Karpas-422 (cell line): Measurements from ENCODE around the gene ST8SIA6. TPM values are rescaled to one million over a fixed set of nuclear protein-coding genes. Genes with fewer than 3 reads are reported as not detected.

Experiments
- DNase-seq: peaks from one replicate; pipeline ENCODE4 v3.0.0-alpha.2; 2015
- H2AFZ ChIP-seq: fragments of 200-600 bp; sonication (generic); 2 replicates; pipeline ENCODE4 v1.6.1; 2014; ENCODE audit warnings: antibody characterized with exemption, low read length, mixed read lengths
- H3K27ac ChIP-seq: fragments of 200-600 bp; sonication (generic); 2 replicates; pipeline ENCODE4 v1.5.1; 2014; ENCODE audit warnings: mild to moderate bottlenecking, low read length, moderate library complexity
- H3K27me3 ChIP-seq: fragments of 200-600 bp; sonication (generic); 2 replicates; pipeline ENCODE4 v1.6.1; 2014; ENCODE audit warnings: low read length, mixed read lengths
- H3K36me3 ChIP-seq: fragments of 200-600 bp; sonication (generic); 2 replicates; pipeline ENCODE4 v1.6.1; 2014; ENCODE audit warnings: low read length, mixed read lengths; ENCODE audit not compliant: insufficient read depth
- H3K4me1 ChIP-seq: fragments of 200-600 bp; sonication (generic); 2 replicates; pipeline ENCODE4 v1.6.1; 2014; ENCODE audit warnings: mild to moderate bottlenecking, low read length, mixed read lengths
- H3K4me2 ChIP-seq: fragments of 200-600 bp; sonication (generic); 2 replicates; pipeline ENCODE4 v1.6.1; 2014; ENCODE audit warnings: low read length, low read depth, mild to moderate bottlenecking; ENCODE audit not compliant: poor library complexity, severe bottlenecking
- H3K4me3 ChIP-seq: fragments of 200-600 bp; sonication (generic); 2 replicates; pipeline ENCODE4 v1.5.1; 2014; ENCODE audit warnings: mild to moderate bottlenecking, antibody characterized with exemption, low read length, mixed read lengths
- H3K79me2 ChIP-seq: fragments of 200-600 bp; sonication (generic); 2 replicates; pipeline ENCODE4 v1.6.1; 2014; ENCODE audit warnings: mild to moderate bottlenecking, low read length, mixed read lengths
- H3K9ac ChIP-seq: fragments of 200-600 bp; sonication (generic); 2 replicates; pipeline ENCODE4 v1.6.0; 2014; ENCODE audit warnings: low read length
- H3K9me2 ChIP-seq: fragments of 200-600 bp; sonication (generic), shearing (Covaris generic); replicated peaks from 2 replicates; pipeline ENCODE4 v1.6.0; 2014; ENCODE audit warnings: mild to moderate bottlenecking, low read length, moderate library complexity; ENCODE audit not compliant: insufficient read depth
- H3K9me3 ChIP-seq: fragments of 300-700, 200-600 bp; sonication (generic); 2 replicates; pipeline ENCODE4 v1.6.1; 2014; ENCODE audit warnings: low read length, mixed read lengths
- H4K20me1 ChIP-seq: fragments of 200-600 bp; sonication (generic); 2 replicates; pipeline ENCODE4 v1.6.1; 2014; ENCODE audit warnings: mild to moderate bottlenecking, antibody characterized with exemption, low read length, low read depth; ENCODE audit not compliant: insufficient read depth
- small RNA-seq: library from RNA; depleted of rRNA; stranded (forward); fragments of <200 nt; gene quantifications from one replicate; pipeline ENCODE3, GENCODE V24; 2014
- total RNA-seq: library from RNA; depleted of rRNA; stranded (reverse); fragments of >200 nt; shearing (Covaris generic); gene quantifications from 2 replicates; pipeline ENCODE4 v1.2.3, GENCODE V29; 2014; ENCODE audit warnings: low replicate concordance; rRNA removed

The ST8SIA6 gene
- total RNA-seq, 1 experiment from 2014 or later: not detected

GRCh38 chr10:17278607-17279240 is 175.7 kb downstream of the ST8SIA6 start:
- no peak for DNase-seq
- Histone ChIP-seq H4K20me1 (no peaks in the 10 kb centered on the region), H3K9me2 (no peaks in the 10 kb centered on the region), H3K27ac (no peak overlapping the region), H3K4me2 (no peak overlapping the region), H3K4me3 (no peak overlapping the region), H3K36me3 (no peaks in the 10 kb centered on the region), H3K9ac (no peak overlapping the region), H2AFZ (no peak overlapping the region), H3K4me1 (no peaks in the 10 kb centered on the region), H3K27me3 (no peaks in the 10 kb centered on the region), H3K79me2 (no peaks in the 10 kb centered on the region), H3K9me3 (no peaks in the 10 kb centered on the region)

- Histone ChIP-seq H3K9me3 (no peaks in the 10 kb centered on the region), H3K9ac (no peak overlapping the region), H3K79me2 (no peaks in the 10 kb centered on the region), H4K20me1 (no peaks in the 10 kb centered on the region), H2AFZ (no peak overlapping the region), H3K4me2 (no peak overlapping the region), H3K27ac (no peak overlapping the region), H3K4me3 (no peak overlapping the region), H3K9me2 (no peaks in the 10 kb centered on the region), H3K36me3 (no peaks in the 10 kb centered on the region), H3K27me3 (no peaks in the 10 kb centered on the region), H3K4me1 (no peaks in the 10 kb centered on the region)
- no peak for DNase-seq
Measured at GRCh38 chr10:17276756-17277424, 177.5 kb downstream of the ST8SIA6 start.

- Histone ChIP-seq H3K9me2 (no peaks in the 10 kb centered on the region), H3K9ac (no peak overlapping the region), H3K4me1 (no peaks in the 10 kb centered on the region), H3K27ac (no peak overlapping the region), H4K20me1 (no peaks in the 10 kb centered on the region), H3K27me3 (no peaks in the 10 kb centered on the region), H3K79me2 (no peaks in the 10 kb centered on the region), H3K4me3 (no peak overlapping the region), H3K4me2 (no peak overlapping the region), H2AFZ (no peak overlapping the region), H3K9me3 (no peaks in the 10 kb centered on the region), H3K36me3 (no peaks in the 10 kb centered on the region)
- no peak for DNase-seq
Measured at GRCh38 chr10:17273403-17273802, 181.0 kb downstream of the ST8SIA6 start.

GRCh38 chr10:17272648-17273047 is 181.7 kb downstream of the ST8SIA6 start:
- H3K36me3 ChIP-seq: no peaks in the 10 kb centered on the region
- no peaks in the 10 kb centered on the region for H3K9me2 ChIP-seq
- H3K79me2 ChIP-seq: no peaks in the 10 kb centered on the region
- H3K4me2 ChIP-seq: no peak overlapping the region
- no peak overlapping the region for H2AFZ ChIP-seq
- no peak overlapping the region for H3K9ac ChIP-seq
- no peak overlapping the region for H3K4me3 ChIP-seq
- H3K9me3 ChIP-seq: no peaks in the 10 kb centered on the region
- no peaks in the 10 kb centered on the region for H3K4me1 ChIP-seq
- no peak for DNase-seq
- no peak overlapping the region for H3K27ac ChIP-seq
- H3K27me3 ChIP-seq: no peaks in the 10 kb centered on the region
- H4K20me1 ChIP-seq: no peaks in the 10 kb centered on the region

Small RNA genes lying within 50 kb of the gene (small RNA-seq; reads per million reads assigned to genes)
- gene RF00019: not detected

Other genes with a start within 250 kb of the ST8SIA6 start
- 0.54 and 7.0 TPM in 2 replicates for gene VIM, start 226.4 kb downstream of the ST8SIA6 start, total RNA-seq
- gene HACD1, start 162.8 kb upstream of the ST8SIA6 start, total RNA-seq: not detected in 2 replicates
- 7.3 and 14.4 TPM in 2 replicates for gene STAM, start 189.6 kb upstream of the ST8SIA6 start, total RNA-seq